HepG2 (cell line): ENCODE results near the gene TRAF4. TPM values are rescaled to one million over a fixed set of nuclear protein-coding genes. Genes with fewer than 3 reads are reported as not detected.
A peak's percentile ranks its signal among the peaks of the same experiment; 100 is the strongest.

Source experiments
- ATF7-NPFF ChIP-seq: sonication (generic); formaldehyde crosslinking; IDR thresholded peaks from 2 replicates; pipeline ENCODE4 v1.8.1; 2023; ENCODE audit warnings: mild to moderate bottlenecking, low read depth, missing genetic modification reagents, moderate library complexity
- CREB1 ChIP-seq, 2 experiments: fragments of 450-650 bp in 1 of 2; IDR thresholded peaks; 2 replicates each; pipeline ENCODE4 v1.6.1; 2016 to 2017; ENCODE audit warnings: control low read depth in 1 of 2, mild to moderate bottlenecking in 1 of 2, missing compliant biosample characterization in 1 of 2, missing genetic modification characterization in 1 of 2
- DNMT1 ChIP-seq: sonication (generic); formaldehyde crosslinking; IDR thresholded peaks from 2 replicates; pipeline ENCODE4 v1.5.1; 2020; ENCODE audit warnings: mild to moderate bottlenecking, missing genetic modification reagents
- EHMT2 ChIP-seq: fragments of 200-600 bp; sonication (generic); IDR thresholded peaks from 2 replicates; pipeline ENCODE4 v1.7.0; 2017; ENCODE audit warnings: antibody characterized with exemption, low read depth, low read length, borderline replicate concordance
- MEF2D ChIP-seq: sonication (generic); formaldehyde crosslinking; IDR thresholded peaks from 2 replicates; pipeline ENCODE4 v1.5.1; 2020; ENCODE audit warnings: mild to moderate bottlenecking, missing genetic modification reagents
- MIER2 ChIP-seq: IDR thresholded peaks from 2 replicates; pipeline ENCODE4 v1.6.1; 2016; ENCODE audit warnings: missing biosample characterization, missing genetic modification reagents
- NKX3-1 ChIP-seq: sonication (generic); formaldehyde crosslinking; IDR thresholded peaks from 2 replicates; pipeline ENCODE4 v1.5.0; 2020; ENCODE audit warnings: missing genetic modification reagents
- PHF21A ChIP-seq: sonication (generic); formaldehyde crosslinking; IDR thresholded peaks from 2 replicates; pipeline ENCODE4 v1.5.0; 2020; ENCODE audit warnings: mild to moderate bottlenecking, missing genetic modification reagents
- PTBP1 ChIP-seq: fragments of 200-400 bp; formaldehyde crosslinking; IDR thresholded peaks from 2 replicates; pipeline ENCODE4 v1.6.1; 2018; ENCODE audit warnings: low read length, low read depth; ENCODE audit not compliant: poor library complexity, severe bottlenecking
- RAD51 ChIP-seq: fragments of 450-650 bp; IDR thresholded peaks from 2 replicates; pipeline ENCODE4 v1.6.1; 2016; ENCODE audit warnings: borderline replicate concordance
- TCF7 ChIP-seq: sonication (generic); IDR thresholded peaks from 2 replicates; pipeline ENCODE4 v1.6.1; 2016; ENCODE audit warnings: antibody characterized with exemption, low read depth
- ZFP90 ChIP-seq: sonication (generic); formaldehyde crosslinking; IDR thresholded peaks from 2 replicates; pipeline ENCODE4 v1.8.0; 2022; ENCODE audit warnings: missing genetic modification reagents, mild to moderate bottlenecking, inconsistent platforms, borderline replicate concordance
- ZNF616 ChIP-seq: sonication (generic); formaldehyde crosslinking; IDR thresholded peaks from 2 replicates; pipeline ENCODE4 v1.5.0; 2020; ENCODE audit warnings: low read depth, mild to moderate bottlenecking, missing genetic modification reagents
- ZNF703 ChIP-seq: sonication (generic); formaldehyde crosslinking; IDR thresholded peaks from 2 replicates; pipeline ENCODE4 v1.5.1; 2020; ENCODE audit warnings: missing genetic modification reagents, mild to moderate bottlenecking, moderate library complexity, borderline replicate concordance
- ZZZ3 ChIP-seq: sonication (generic); formaldehyde crosslinking; IDR thresholded peaks from 2 replicates; pipeline ENCODE4 v1.4.0; 2020; ENCODE audit warnings: missing genetic modification reagents, mild to moderate bottlenecking, borderline replicate concordance
- polyA plus RNA-seq, 8 experiments: library from polyadenylated mRNA; depleted of rRNA in 3 of 8; stranded (reverse) in 7 of 8; unstranded in 1 of 8; fragments of >200 nt; fragmentation: Illumina TruSeq in 4 of 8; extraction: Trizol in 4 of 8; gene quantifications; 2 replicates each; pipeline versions ENCODE4 v1.2.1 to v1.2.3, GENCODE V29; 2011 to 2016; ENCODE audit warnings: low read depth in 4 of 8, missing spikeins in 1 of 8, mixed read lengths in 1 of 8; ENCODE audit not compliant: insufficient read depth in 1 of 8
- total RNA-seq, 5 experiments: library from RNA; depleted of rRNA; stranded (reverse); fragments of >200 nt; fragmentation: Illumina TruSeq; extraction: Trizol; gene quantifications; 2 replicates each; pipeline ENCODE4 v1.2.3, GENCODE V29; 2016; ENCODE audit warnings: low read depth in 1 of 5
- TF ChIP-seq, protein P1 (sequence below): sonication (generic); formaldehyde crosslinking; IDR thresholded peaks from 2 replicates; pipeline ENCODE4 v1.4.0; 2020; ENCODE audit warnings: missing genetic modification reagents, borderline replicate concordance
- TF ChIP-seq, protein P2 (sequence below): sonication (generic); formaldehyde crosslinking; IDR thresholded peaks from 2 replicates; pipeline ENCODE4 v1.4.0; 2020; ENCODE audit warnings: missing genetic modification reagents
- TF ChIP-seq, protein P3 (sequence below): sonication (generic); formaldehyde crosslinking; IDR thresholded peaks from 2 replicates; pipeline ENCODE4 v1.8.1; 2022; ENCODE audit warnings: mild to moderate bottlenecking, missing genetic modification reagents
- TF ChIP-seq, protein P4 (sequence below): sonication (generic); formaldehyde crosslinking; IDR thresholded peaks from 2 replicates; pipeline ENCODE4 v1.5.1; 2020; ENCODE audit warnings: mild to moderate bottlenecking, missing genetic modification reagents, moderate library complexity
- TF ChIP-seq, protein P5 (sequence below): sonication (generic); formaldehyde crosslinking; IDR thresholded peaks from 2 replicates; pipeline ENCODE4 v1.4.0; 2020; ENCODE audit warnings: mild to moderate bottlenecking, missing genetic modification reagents, borderline replicate concordance

TRAF4 gene
- total and polyA plus RNA-seq, 2 of the 13 experiments (the other 11 are each of a cell fraction or from before 2014, with no cell fraction given), result 86.0 to 89.9 TPM

DNA sequence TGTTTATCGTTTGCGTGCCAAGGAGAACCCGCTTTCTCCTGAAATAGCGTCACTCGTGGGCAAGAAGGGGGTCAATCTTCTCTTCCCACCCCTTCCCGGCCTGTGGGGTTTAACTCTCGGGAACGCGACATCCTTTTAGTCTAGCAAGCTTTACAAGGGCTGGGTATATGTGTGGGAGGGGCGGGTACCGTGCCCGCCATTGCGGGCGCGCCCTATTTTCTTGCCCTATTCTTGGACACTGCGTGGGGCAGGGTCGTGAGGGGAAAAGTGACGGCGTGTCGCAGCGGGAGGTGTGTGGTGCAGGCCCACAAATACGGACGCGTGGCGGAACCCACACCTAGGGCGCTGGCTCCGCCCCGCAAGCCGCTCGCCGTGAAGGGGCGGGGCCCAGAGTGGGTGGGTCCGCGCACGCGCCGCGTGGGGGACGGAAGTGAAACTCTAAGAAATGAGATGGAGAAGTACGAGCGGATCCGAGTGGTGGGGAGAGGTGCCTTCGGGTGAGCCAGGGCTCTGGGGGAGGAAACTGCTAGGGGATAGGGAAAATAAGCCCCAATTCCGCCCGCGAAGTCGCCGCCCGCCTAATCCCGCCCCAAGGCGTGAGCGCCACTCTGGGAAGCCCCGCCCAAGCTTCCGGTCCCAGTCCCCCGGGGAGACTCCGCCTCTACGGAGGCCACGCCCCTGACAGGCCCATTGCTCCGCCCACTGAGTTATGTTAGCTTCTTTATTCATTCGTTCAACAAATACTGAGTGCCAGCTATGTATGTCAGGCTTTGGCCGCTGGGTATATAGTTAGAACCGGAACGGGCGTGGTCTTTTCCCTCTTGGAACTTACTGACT is 15.2 kb upstream of the TRAF4 start, which contains the start of gene NEK8 (continued):
- TF ChIP-seq DNMT1 (CRISPR knock-in tag) (no peak), PHF21A (peak; percentile 47), ZNF616 (no peak), ZFP90 (0 out of 2 replicates have a peak, but pooled peaks have one; percentile 20), PTBP1 (peak; percentile 79), ZZZ3 (peak; percentile 26; the same call in 1 of the 2 replicates), RAD51 (no peak), NKX3-1 (0 out of 2 replicates have a peak, but pooled peaks have one; percentile 15), ZNF703 (CRISPR knock-in tag) (no peak), ATF7-NPFF (CRISPR knock-in tag) (peak; percentile 54; the same call in 1 of the 2 replicates), TCF7 (no peak), CREB1 (IDR thresholded peaks at IDR 0.05) (no peak), CREB1 (CRISPR knock-in tag; IDR thresholded peaks at IDR 0.05) (peak; percentile 49), MEF2D (CRISPR knock-in tag) (peak; percentile 50; the same call in 1 of the 2 replicates), EHMT2 (no peak), MIER2 (no peak)
- TF ChIP-seq, protein P1, sequence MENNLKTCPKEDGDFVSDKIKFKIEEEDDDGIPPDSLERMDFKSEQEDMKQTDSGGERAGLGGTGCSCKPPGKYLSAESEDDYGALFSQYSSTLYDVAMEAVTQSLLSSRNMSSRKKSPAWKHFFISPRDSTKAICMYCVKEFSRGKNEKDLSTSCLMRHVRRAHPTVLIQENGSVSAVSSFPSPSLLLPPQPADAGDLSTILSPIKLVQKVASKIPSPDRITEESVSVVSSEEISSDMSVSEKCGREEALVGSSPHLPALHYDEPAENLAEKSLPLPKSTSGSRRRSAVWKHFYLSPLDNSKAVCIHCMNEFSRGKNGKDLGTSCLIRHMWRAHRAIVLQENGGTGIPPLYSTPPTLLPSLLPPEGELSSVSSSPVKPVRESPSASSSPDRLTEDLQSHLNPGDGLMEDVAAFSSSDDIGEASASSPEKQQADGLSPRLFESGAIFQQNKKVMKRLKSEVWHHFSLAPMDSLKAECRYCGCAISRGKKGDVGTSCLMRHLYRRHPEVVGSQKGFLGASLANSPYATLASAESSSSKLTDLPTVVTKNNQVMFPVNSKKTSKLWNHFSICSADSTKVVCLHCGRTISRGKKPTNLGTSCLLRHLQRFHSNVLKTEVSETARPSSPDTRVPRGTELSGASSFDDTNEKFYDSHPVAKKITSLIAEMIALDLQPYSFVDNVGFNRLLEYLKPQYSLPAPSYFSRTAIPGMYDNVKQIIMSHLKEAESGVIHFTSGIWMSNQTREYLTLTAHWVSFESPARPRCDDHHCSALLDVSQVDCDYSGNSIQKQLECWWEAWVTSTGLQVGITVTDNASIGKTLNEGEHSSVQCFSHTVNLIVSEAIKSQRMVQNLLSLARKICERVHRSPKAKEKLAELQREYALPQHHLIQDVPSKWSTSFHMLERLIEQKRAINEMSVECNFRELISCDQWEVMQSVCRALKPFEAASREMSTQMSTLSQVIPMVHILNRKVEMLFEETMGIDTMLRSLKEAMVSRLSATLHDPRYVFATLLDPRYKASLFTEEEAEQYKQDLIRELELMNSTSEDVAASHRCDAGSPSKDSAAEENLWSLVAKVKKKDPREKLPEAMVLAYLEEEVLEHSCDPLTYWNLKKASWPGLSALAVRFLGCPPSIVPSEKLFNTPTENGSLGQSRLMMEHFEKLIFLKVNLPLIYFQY, result 0 out of 2 replicates have a peak, but pooled peaks have one; percentile 36
- TF ChIP-seq, protein P2, sequence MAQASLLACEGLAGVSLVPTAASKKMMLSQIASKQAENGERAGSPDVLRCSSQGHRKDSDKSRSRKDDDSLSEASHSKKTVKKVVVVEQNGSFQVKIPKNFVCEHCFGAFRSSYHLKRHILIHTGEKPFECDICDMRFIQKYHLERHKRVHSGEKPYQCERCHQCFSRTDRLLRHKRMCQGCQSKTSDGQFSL (CRISPR knock-in tag), result no peak
- TF ChIP-seq, protein P3, sequence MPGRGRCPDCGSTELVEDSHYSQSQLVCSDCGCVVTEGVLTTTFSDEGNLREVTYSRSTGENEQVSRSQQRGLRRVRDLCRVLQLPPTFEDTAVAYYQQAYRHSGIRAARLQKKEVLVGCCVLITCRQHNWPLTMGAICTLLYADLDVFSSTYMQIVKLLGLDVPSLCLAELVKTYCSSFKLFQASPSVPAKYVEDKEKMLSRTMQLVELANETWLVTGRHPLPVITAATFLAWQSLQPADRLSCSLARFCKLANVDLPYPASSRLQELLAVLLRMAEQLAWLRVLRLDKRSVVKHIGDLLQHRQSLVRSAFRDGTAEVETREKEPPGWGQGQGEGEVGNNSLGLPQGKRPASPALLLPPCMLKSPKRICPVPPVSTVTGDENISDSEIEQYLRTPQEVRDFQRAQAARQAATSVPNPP, result no peak
- TF ChIP-seq, protein P4, sequence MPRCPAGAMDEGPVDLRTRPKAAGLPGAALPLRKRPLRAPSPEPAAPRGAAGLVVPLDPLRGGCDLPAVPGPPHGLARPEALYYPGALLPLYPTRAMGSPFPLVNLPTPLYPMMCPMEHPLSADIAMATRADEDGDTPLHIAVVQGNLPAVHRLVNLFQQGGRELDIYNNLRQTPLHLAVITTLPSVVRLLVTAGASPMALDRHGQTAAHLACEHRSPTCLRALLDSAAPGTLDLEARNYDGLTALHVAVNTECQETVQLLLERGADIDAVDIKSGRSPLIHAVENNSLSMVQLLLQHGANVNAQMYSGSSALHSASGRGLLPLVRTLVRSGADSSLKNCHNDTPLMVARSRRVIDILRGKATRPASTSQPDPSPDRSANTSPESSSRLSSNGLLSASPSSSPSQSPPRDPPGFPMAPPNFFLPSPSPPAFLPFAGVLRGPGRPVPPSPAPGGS (CRISPR knock-in tag), result peak; percentile 67
- TF ChIP-seq, protein P5, sequence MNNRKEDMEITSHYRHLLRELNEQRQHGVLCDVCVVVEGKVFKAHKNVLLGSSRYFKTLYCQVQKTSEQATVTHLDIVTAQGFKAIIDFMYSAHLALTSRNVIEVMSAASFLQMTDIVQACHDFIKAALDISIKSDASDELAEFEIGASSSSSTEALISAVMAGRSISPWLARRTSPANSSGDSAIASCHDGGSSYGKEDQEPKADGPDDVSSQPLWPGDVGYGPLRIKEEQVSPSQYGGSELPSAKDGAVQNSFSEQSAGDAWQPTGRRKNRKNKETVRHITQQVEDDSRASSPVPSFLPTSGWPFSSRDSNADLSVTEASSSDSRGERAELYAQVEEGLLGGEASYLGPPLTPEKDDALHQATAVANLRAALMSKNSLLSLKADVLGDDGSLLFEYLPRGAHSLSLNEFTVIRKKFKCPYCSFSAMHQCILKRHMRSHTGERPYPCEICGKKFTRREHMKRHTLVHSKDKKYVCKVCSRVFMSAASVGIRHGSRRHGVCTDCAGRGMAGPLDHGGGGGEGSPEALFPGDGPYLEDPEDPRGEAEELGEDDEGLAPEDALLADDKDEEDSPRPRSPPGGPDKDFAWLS, result no peak
